GM23338 (cell line): Measurements from ENCODE around the gene FATE1. TPM values are rescaled to one million over a fixed set of nuclear protein-coding genes. Genes with fewer than 3 reads are reported as not detected.

Source experiments
- ATAC-seq: fragments of 200-7000 bp; cut with Tn5 transposase; 3 replicates; pipeline ENCODE4 v1.9.1; 2020
- DNase-seq: peaks from one replicate; pipeline ENCODE4 v3.0.0-alpha.2; 2015; ENCODE audit warnings: low spot score
- H2AFZ ChIP-seq: fragments of 200-600 bp; sonication (generic); 2 replicates; pipeline ENCODE4 v1.8.0; 2016; ENCODE audit warnings: antibody characterized with exemption, mild to moderate bottlenecking, moderate library complexity
- H3F3A ChIP-seq: fragments of 200-600 bp; sonication (generic); replicated peaks from 2 replicates; pipeline ENCODE4 v1.8.0; 2017; ENCODE audit warnings: antibody characterized with exemption, mixed run types, low read depth
- H3K27ac ChIP-seq: fragments of 200-600 bp; sonication (generic); 2 replicates; pipeline ENCODE4 v1.6.1; 2016; ENCODE audit warnings: low read depth
- H3K27me3 ChIP-seq: fragments of 200-600 bp; sonication (generic); 2 replicates; pipeline ENCODE4 v1.8.0; 2016; ENCODE audit warnings: mild to moderate bottlenecking, mixed run types, moderate library complexity; ENCODE audit not compliant: insufficient read depth
- H3K36me3 ChIP-seq: fragments of 200-600 bp; sonication (generic); 2 replicates; pipeline ENCODE4 v1.8.0; 2016; ENCODE audit warnings: mild to moderate bottlenecking; ENCODE audit not compliant: insufficient read depth
- H3K4me1 ChIP-seq: fragments of 200-600 bp; sonication (generic); 2 replicates; pipeline ENCODE4 v1.8.0; 2016; ENCODE audit warnings: mild to moderate bottlenecking, moderate library complexity; ENCODE audit not compliant: insufficient read depth
- H3K4me2 ChIP-seq: fragments of 200-600 bp; sonication (generic); 2 replicates; pipeline ENCODE4 v1.7.1; 2017; ENCODE audit warnings: mixed run types
- H3K4me3 ChIP-seq: fragments of 200-600 bp; sonication (generic); 2 replicates; pipeline ENCODE4 v1.6.1; 2016; ENCODE audit warnings: mixed run types
- H3K79me2 ChIP-seq: fragments of 200-600 bp; sonication (generic); replicated peaks from 2 replicates; pipeline ENCODE4 v1.8.0; 2017; ENCODE audit warnings: mild to moderate bottlenecking; ENCODE audit not compliant: insufficient read depth
- H3K9me2 ChIP-seq: fragments of 200-600 bp; sonication (generic); 2 replicates; pipeline ENCODE4 v1.8.0; 2017; ENCODE audit not compliant: insufficient read depth
- H4K20me1 ChIP-seq: fragments of 200-600 bp; sonication (generic); replicated peaks from 2 replicates; pipeline ENCODE4 v1.8.0; 2017; ENCODE audit warnings: mild to moderate bottlenecking; ENCODE audit not compliant: insufficient read depth
- H3K27ac Mint-ChIP-seq: 2 replicates; pipeline ENCODE4 v1.8.0; 2020; ENCODE audit warnings: inconsistent platforms, mild to moderate bottlenecking, moderate library complexity, mixed read lengths
- H3K27me3 Mint-ChIP-seq: 3 replicates; pipeline ENCODE4 v1.8.0; 2022; ENCODE audit warnings: low read depth, mild to moderate bottlenecking, moderate library complexity, mixed read lengths, inconsistent platforms; ENCODE audit not compliant: insufficient read depth, poor library complexity
- H3K36me3 Mint-ChIP-seq: 3 replicates; pipeline ENCODE4 v1.8.0; 2021; ENCODE audit warnings: low read depth, mild to moderate bottlenecking, inconsistent platforms, moderate library complexity, mixed read lengths
- H3K4me1 Mint-ChIP-seq: 3 replicates; pipeline ENCODE4 v1.8.0; 2020; ENCODE audit warnings: mild to moderate bottlenecking, inconsistent platforms, mixed read lengths
- H3K4me3 Mint-ChIP-seq: 3 replicates; pipeline ENCODE4 v1.8.0; 2021; ENCODE audit warnings: moderate library complexity, mild to moderate bottlenecking, inconsistent platforms, mixed read lengths
- H3K9me3 Mint-ChIP-seq: 3 replicates; pipeline ENCODE4 v1.8.0; 2020; ENCODE audit warnings: moderate library complexity, mild to moderate bottlenecking, inconsistent platforms, mixed read lengths
- CTCF ChIP-seq, 2 experiments: fragments of 200-600 bp in 1 of 2; sonication (generic) in 1 of 2; conservative IDR thresholded peaks; 2 replicates each; pipeline versions ENCODE4 v1.5.1 to v1.6.1; 2016 to 2017; ENCODE audit warnings: antibody characterized with exemption in 2 of 2, low read depth in 2 of 2, mild to moderate bottlenecking in 2 of 2, moderate library complexity in 1 of 2
- ETS1 ChIP-seq: IDR thresholded peaks from 2 replicates; pipeline ENCODE4 v1.6.1; 2016; ENCODE audit warnings: antibody characterized with exemption
- EZH2phosphoT487 ChIP-seq: fragments of 200-600 bp; sonication (generic); IDR thresholded peaks from one replicate; pipeline ENCODE4 v1.8.1; 2018; ENCODE audit warnings: antibody characterized with exemption; ENCODE audit not compliant: unreplicated experiment
- JUNB ChIP-seq: IDR thresholded peaks from one replicate; pipeline ENCODE4 v1.6.1; 2016; ENCODE audit warnings: antibody characterized with exemption; ENCODE audit not compliant: unreplicated experiment
- NANOG ChIP-seq: IDR thresholded peaks from 2 replicates; pipeline ENCODE4 v1.6.1; 2016; ENCODE audit warnings: antibody characterized with exemption, borderline replicate concordance
- POLR2AphosphoS5 ChIP-seq: IDR thresholded peaks from 2 replicates; pipeline ENCODE4 v1.6.1; 2016; ENCODE audit warnings: antibody characterized with exemption, low read depth
- REST ChIP-seq: IDR thresholded peaks from one replicate; pipeline ENCODE4 v1.6.1; 2018; ENCODE audit warnings: antibody characterized with exemption; ENCODE audit not compliant: unreplicated experiment
- STAT1 ChIP-seq: IDR thresholded peaks from one replicate; pipeline ENCODE4 v1.6.1; 2016; ENCODE audit warnings: antibody characterized with exemption; ENCODE audit not compliant: unreplicated experiment
- ZNF331 ChIP-seq: fragments of 250-450 bp; sonication (Bioruptor Pico); IDR thresholded peaks from 2 replicates; pipeline ENCODE4 v1.5.0; 2020; ENCODE audit warnings: low read depth, mild to moderate bottlenecking, moderate library complexity
- ZNF462 ChIP-seq: fragments of 250-450 bp; sonication (Bioruptor Pico); IDR thresholded peaks from 2 replicates; pipeline ENCODE4 v1.5.0; 2020; ENCODE audit warnings: mild to moderate bottlenecking, moderate library complexity
- polyA plus RNA-seq: library from polyadenylated mRNA; unstranded; fragments of >200 nt; fragmentation: Nextera tagmentation; extraction: Ambion mirVana; gene quantifications from 2 replicates; pipeline ENCODE4 v1.2.1, GENCODE V29; 2016
- total RNA-seq: library from RNA; depleted of rRNA; stranded (reverse); fragments of >200 nt; shearing (Covaris generic); gene quantifications from 2 replicates; pipeline ENCODE4 v1.2.3, GENCODE V29; 2014

FATE1 gene
- total and polyA plus RNA-seq, 2 experiments from 2014 or later, result 0.31 TPM; not detected in 1

GRCh38 chrX:151742311-151742710 lies 26.5 kb downstream of the FATE1 start (continued):
- TF ChIP-seq CTCF (conservative IDR thresholded peaks at IDR 0.05; ENCODE audit: low read depth in 2 of 2) (no peak), ETS1 (no peak)

- no peak overlapping the region for H3K27ac Mint-ChIP-seq
- H3K36me3 Mint-ChIP-seq, result no peaks in the 10 kb centered on the region
- no peaks in the 10 kb centered on the region for H3K36me3 ChIP-seq
- no peak overlapping the region for H2AFZ ChIP-seq
- no peak overlapping the region for H3K4me2 ChIP-seq
- TF ChIP-seq ZNF462 (no peak), REST (no peak), JUNB (no peak), EZH2phosphoT487 (no peak), ETS1 (no peak), ZNF331 (no peak), NANOG (no peak), POLR2AphosphoS5 (no peak), STAT1 (no peak)
- no peaks in the 10 kb centered on the region for H4K20me1 ChIP-seq
- no peaks in the 10 kb centered on the region for H3K79me2 ChIP-seq
- ATAC-seq (no peak), DNase-seq (no peak)
- H3K27ac ChIP-seq, result no peak overlapping the region
- H3F3A ChIP-seq, result no peaks in the 10 kb centered on the region
- no peak overlapping the region for H3K4me3 Mint-ChIP-seq
- H3K4me1 ChIP-seq, result peaks cover 4% of the 10 kb centered on the region; the same call in 1 of the 2 replicates
- no peak overlapping the region for H3K4me3 ChIP-seq
- no peaks in the 10 kb centered on the region for H3K27me3 Mint-ChIP-seq
- no peaks in the 10 kb centered on the region for H3K9me3 Mint-ChIP-seq
- H3K27me3 ChIP-seq, result no peaks in the 10 kb centered on the region
- peaks cover 3% of the 10 kb centered on the region; the same call in 2 of the 3 replicates for H3K4me1 Mint-ChIP-seq
- no peaks in the 10 kb centered on the region for H3K9me2 ChIP-seq
These were observed 28.0 kb downstream of the FATE1 start for GRCh38 chrX:151743651-151744470.
